Dedifferentiated amniotic fluid mesenchymal stem cell (primary cell): Measurements from ENCODE around the gene SRGAP3.

Source experiments
- DNase-seq: peaks from one replicate; pipeline ENCODE4 v3.0.0-alpha.2; 2016; ENCODE audit errors: extremely low spot score

The SRGAP3 gene

DNA sequence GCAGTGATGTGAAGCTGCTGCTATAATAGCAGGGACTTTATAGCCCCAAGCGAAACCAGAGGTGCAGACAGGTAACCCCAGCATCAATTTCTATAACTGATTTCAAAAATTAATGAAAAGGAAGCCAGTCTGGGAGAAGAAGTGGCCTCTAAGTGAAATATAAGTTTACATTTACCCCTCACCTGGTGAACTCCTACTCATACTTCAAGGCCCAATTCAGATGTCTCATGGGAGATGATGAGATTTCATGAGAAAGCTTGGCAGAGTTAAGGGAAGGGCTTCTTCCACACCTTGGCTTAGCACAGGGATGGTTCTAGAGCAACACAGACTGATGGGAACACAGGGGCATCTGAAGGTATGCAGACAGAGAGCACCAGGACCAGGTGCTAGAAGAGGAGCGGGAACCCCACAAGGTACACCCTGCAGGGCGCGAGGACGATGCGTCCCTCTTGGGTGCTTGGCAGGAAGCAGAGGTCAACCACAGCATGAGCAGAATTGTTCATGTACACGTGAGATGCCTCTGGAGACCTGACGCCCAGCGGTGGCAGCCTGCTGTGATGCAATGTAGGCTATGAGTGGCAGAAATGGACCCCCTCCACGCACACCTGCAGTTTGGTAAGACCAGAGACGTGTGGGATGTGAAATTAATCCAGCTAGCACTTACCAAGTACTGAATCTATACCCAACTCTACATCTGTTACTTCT is 102.9 kb downstream of the SRGAP3 start:
- no peak for DNase-seq

DNA sequence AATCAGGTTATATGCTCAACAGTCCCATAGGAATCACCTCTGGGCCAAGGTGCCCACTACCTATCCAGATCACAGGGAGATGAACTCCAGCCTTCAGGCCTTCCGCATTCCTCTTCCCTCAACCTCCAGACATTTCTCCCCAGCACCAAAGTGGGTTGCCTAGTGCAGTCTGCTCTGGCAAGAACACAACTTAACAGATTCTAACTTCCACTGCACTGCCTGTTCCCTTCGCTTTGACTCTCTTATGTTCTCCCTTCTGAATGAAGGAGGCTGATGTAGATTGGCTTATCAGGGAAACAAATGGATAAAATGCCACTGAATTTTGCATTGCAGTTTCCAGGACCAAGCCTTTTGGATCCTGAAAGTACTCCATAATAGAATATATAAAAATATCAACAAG is 106.3 kb downstream of the SRGAP3 start:
- no peak for DNase-seq

DNA sequence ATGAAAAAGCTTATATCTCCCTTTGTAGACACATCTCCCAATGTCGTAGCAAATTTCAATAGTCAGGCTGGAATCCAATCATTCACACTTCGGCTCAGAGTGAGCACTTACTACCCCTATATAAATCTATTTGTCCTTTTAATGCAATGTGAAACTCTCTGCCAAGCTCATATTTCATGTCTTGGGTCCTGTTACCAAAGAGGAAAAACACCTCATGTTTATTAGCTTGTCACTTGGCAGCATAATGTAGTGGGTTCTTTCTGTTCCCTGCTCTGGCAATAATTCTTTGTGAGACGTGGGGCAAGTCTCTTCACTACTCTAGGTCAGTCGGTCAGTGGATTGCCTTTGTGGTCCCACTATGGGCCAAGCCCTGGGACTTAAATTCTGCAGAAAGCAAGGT is 107.1 kb downstream of the SRGAP3 start:
- DNase-seq = no peak

DNA sequence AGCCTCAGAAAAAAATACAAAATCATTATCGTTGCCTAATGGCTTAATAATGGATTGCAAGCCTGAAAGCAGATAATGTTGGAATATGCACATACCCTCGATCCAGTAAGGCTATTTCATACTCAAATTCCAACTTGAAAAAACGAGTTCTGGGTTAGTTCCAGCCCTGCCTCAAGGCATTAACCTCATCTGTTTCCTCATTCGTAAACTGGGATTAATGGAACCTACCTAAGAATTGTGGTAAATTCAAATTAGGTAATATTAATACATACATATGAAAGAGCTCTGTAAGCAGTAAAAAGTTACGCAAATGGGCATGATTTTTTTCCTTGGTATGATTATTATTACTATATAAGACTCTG is 107.5 kb downstream of the SRGAP3 start:
- DNase-seq = no peak

DNA sequence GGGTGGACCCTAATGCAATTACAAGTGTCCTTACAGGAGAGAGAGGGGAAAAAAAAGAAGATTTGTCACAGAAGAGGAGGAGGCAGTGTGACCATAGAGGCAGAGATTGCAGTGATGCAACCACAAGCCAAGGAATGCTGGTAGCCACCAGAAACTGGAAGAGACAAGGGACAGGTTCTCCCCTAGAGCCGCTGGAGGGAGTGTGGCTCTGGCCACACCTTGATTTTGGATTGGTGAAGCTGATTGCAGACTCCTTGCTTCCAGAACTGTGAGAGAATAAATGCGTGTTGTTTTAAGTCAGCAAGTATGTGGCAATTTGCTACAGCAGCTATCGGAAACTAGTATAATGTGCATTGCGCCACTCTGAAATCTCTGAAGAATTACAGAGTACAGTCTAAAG is 110.1 kb downstream of the SRGAP3 start:
- no peak for DNase-seq

DNA sequence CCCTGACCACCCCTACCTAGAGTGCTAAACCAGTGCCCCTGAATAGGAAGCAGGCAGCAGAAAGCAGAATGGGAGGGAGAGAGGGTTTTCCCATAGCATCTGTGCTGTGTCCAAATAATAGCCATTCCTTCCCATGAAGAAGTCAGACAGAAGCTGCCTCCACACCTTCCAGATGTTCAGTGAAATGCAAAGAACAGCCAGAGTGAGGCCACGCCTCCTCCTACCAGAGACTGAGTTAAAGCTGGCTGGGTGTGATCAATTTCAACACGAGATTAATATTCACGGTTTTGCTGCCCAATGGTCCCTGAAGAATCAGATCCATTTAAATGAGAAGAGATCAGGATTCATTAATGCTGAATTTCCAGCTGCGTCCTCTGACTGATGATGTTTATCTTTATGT is 111.8 kb downstream of the SRGAP3 start:
- no peak for DNase-seq

DNA sequence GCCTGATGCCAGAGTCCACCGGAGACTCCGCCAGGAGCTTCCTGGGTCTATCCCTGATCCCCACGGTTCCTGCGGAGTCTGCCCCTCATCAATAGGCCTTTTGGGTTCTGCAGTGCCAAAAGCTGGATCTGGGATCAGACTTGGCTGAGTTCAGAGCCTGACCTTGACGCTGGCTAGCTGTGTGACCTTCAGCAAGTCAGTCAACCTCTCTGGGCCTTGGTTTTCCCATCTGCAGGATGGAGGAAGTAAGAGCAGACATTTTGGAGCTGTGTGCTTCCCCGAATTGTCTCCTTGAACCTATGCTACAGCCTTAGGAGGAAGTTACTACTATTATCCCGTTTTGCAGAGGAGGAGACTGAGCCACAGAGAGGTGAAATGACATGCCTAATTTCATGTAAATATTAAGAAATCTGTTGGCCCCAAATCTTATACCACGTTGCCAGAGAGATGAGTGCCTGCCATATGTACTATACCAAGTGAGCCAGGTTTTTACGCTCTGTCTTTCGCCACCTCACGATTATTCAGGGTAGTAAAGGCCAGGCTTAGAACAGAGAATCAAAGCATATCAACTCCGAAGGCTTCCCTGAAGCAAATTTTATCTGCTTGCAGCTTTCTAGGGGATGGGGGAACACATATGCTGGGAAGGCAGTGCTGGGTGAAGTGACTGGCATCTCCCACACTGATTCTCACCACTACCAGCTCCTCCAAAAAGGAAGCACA is 112.5 kb downstream of the SRGAP3 start:
- DNase-seq = no peak

DNA sequence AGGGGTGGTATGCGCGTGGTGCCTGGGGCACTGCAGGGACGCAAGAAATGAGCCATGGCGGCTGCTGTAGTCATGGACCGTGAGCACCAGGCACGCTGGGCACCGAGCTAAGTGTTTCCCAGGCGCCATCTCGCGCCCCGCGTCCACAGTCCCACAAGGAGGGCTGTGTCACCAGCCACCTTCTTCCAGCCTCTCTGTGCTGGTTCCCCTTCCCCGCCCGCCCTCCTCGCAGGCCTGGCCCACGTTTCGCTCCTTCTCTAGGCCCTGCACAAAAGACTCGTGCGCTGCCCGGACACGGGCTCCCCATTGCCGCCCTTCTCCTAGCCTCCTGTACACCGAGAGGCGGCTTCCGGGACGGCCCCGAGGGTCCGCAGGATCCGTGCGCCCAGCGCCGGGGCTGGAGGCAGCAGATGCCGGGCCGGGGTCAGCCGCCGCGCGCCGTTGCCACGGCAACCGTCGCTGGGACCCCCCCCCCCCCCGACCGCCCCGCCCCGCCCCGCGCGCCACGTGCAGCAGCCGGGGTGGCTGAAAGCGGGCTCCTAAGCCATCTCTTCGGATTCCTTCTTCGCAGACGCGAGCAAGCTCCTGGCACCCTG is 113.4 kb downstream of the SRGAP3 start:
- no peak for DNase-seq

DNA sequence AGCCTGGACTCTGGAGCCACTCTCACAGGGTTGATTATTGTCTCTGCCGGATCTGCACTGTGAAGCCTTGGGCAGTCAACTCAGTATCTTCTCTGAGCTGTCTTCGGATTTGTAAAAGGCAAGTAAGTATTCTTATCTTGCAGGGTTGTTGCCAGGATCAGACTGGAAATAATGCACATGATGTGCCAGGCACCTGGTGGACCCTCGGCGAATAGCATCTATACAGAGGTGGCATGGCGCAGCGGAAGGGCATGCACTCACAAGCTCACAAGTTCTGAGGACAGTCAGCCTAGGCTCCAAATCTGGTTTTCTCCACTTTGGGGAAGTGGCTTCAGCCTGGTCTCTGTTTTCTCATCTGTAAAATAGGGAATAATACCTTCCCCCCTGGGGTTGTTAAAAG is 113.9 kb downstream of the SRGAP3 start:
- no peak for DNase-seq

DNA sequence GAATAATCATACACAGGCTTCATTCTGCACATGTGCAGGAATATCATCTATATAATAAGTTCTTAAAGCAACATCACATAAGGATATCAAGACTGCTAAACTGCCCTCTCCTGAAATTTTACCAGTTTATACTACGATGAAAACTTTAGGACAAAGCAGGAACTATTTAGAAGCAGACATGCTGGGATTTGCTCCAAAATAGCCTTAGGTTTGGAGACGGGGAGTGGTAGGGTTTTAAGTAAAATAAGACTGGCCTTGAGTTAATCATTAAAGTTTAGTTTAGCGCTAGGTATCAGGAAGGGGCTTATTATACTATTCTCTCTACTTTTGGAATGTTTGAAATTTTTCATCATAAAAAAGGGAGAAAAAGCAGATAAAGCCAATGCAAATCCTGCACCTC is 115.8 kb downstream of the SRGAP3 start:
- DNase-seq = no peak

DNA sequence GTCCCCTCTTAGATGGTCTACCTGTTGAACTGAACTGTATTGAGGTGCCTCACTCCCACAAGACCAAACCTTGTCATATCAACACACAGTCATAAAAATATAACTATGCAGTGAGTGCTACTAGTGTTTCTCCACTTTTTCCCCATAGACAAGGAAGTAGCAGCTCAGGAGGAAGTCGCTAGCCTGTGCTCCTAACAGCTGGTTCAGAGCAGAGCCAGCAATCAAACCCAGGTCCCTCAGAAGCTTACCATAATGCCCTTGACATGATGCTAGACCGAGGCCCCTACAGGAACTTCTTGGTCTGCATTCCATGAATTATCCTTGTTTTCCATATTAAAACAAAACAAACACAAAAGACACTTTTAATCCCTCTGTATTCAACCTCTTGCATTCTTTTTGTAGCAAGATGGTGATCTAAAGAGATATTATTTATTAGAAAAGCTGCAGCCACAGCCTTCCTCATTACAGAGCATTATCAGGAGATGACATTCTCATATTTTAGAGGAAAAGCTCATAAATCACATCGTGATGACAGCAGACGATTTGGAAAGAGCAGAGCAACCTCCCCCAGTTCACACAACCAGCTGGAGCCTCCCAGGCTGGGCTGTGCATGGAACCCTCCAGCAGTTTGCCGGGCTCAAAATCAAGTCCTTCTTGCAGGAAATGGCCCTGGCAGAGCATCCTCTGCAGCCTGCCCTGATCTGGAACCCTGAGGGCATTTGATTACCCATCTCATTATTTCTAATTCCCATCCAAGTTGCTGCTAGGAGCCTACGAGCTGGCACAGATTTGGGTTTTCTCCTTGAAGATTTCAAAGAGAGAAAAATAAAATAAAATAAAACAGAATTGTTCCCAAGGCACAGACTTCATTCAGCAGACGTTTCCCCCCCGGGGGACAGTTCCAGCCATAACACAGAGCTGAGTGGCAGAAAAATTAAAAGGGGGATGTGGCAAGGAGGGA is 118.8 kb downstream of the SRGAP3 start:
- DNase-seq = no peak

DNA sequence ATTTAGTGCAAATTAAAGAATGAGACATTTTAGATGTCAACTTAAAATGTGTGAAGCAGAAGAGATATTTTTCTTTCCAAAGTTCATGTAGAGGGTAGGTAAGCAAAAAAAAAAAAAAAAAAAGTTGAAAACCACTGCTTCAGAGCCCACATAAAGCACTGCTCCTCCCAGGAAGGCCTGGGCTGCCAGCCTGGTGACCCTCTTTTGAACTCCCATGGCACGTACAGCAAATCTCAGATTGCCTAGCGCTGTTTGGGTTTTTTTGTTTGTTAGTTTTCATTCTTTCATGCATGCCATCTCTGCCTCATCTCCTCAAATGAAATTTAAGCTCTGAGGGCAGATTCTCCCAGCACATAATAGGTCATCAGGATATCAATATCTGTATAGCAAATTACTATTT is 120.1 kb downstream of the SRGAP3 start:
- no peak for DNase-seq

DNA sequence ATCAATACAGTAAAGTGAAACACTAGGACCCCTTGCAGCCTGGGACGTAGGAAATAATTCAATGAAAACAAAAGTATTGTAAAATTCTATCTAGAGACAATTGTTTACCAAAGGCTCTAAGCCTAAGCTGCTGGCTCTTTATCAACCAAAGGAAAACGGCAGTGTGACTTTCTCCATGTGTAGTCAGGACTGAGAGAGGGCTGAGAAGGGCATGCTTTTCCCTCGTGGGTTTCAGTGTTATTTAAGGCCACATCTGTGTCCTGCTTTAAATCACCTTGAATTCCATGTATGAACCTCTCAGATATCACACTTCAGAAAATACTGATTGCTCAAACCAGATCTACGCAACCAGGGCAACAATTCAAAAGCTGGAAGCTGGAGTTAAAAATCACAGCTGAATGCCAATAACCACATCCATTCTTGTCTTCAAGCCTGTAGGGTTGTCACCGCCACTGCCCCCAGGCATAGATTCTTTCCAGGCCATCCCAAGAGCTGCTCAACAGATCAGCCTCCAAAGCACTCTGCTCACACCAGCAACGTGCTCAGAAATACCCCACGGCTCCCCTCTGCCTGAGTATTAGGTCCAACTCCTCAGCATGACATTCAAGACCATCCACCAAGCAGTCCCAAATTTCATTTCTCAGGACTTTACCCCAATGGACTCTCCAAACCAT is 124.0 kb downstream of the SRGAP3 start:
- no peak for DNase-seq

DNA sequence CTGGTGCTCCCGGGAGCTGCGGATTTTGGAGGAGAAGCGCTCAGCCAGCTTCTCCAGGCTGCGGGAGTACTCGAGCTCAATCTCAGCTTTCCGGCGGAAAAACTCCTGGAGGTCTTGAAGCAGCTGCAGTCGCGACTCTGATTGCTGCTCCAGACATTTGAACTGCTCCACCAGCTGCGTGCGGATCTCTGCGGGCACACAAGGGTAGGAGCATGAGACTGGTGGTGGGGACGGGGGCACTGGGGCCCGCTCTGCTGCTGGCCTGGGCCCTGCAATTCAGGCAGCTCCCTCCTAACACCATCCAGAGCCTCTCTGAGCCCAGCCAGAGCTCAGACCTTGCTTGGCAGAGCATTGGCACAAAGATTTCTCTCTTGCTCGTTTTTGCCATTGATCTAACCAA is 124.7 kb downstream of the SRGAP3 start:
- DNase-seq = no peak

DNA sequence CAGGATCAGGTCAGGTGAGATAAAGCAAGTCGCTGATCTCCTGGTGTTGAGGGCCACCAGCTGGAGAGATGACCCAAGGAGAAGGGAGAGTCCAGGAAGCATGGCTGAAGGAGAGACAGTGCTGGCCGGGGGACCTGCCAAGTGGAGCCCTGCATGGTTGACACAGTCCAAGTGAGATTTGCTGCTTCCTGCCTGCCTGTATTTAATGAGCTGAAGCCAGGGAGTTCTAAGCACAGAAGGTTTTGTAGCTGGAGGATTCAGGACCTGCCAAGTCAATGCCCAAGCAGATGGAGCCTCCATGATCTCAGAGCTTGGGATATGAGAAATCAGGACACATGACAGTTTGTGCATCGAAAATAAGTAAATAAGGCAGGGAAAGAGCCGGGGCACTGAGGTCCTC is 125.6 kb downstream of the SRGAP3 start:
- no peak for DNase-seq

DNA sequence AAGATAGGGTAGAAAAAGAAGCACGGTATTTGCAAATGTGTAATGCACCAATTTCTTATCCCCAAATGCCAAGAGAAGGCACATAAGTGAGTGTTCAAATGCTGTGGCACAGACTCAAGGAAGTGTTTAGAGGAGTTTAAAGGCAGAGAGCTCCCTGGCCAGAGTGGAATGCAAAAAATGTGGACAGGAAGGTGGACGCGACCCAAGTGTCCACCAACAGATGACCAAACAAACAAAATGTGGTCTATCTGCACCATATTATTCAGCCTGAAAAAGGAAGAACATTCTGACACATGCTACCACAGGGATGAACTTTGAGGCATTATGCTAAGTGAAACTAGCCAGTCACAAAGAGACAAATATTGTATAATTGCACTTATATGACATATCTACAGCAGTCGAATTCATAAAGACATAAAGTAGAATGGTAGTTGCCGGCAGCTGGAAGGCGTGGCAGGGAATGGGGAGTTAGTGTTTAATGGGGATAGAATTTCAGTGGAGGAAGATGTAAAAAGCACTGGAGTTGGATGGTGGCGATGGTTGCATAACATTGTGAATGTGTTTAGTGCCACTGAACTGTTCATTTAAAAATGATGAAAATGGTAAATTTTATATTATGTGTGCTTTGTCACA is 126.6 kb downstream of the SRGAP3 start:
- DNase-seq = no peak

DNA sequence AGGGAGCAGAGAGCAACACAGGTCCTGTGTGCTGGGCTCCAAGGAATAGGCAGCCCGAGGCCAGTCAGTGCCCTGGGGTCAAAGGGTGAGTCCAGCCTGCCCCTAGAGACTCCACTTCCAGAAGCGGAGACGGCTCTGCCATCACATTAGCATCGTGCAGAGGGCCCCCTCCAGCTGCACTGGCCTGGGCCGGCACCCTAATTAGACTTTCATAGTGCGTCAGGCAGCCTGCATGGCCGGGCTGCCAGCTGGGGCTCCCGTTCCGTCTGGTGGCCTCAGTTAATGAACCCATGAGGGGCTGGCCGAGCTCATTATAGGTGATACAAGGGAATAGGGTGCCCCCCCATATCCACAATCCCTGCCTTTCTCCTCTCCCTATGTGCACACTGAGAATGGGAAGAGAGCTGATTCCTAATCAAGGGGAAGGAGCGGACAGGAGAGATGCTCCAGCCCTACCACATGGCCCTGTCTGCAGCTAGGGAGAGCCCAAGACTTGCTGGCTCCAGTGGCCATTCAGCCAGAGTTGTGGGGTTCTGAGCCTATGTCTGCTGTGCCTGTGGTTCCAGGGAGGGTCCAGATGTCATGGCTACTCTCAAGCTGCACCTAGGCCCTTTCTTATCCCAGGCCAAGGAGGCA is 128.0 kb downstream of the SRGAP3 start:
- DNase-seq = no peak

DNA sequence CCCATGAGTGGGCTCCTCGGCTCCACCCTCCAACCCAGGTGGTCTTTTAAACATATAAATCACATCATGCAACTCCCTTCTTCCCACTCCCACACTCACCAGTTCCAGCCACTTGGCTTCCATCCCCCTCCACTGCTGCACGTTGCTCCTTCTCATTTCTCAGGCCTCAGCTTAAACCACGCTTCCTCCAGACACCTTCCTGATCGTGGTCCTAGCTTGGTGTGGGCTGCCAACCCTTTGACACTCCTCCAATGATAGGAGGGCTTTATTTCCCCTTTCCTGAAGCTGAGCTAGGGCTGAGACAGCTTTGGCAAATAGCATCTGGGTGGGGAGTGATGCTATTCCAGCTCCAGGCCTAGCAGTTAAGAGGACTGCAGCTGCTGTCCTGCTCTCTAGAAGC is 130.1 kb downstream of the SRGAP3 start:
- no peak for DNase-seq

DNA sequence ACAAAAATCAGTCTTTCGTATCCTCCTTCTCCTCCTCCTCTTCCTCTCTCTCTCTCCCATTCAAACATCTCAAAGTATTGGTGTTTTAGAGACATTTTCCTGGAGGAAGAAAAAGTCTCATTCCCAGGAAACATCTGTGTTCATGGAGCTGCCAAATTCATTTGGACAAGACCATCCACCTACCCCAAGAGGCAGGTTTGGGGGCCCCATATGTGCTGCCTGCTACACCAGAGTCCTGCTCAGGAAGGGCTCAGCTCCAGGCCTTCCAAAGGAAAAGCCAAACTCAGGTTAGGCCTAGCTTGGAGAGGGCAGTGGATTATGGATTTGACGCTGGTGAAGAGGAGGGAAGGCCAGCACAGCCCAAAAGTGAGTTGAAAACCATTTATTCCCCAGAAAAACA is 131.2 kb downstream of the SRGAP3 start:
- DNase-seq = no peak

DNA sequence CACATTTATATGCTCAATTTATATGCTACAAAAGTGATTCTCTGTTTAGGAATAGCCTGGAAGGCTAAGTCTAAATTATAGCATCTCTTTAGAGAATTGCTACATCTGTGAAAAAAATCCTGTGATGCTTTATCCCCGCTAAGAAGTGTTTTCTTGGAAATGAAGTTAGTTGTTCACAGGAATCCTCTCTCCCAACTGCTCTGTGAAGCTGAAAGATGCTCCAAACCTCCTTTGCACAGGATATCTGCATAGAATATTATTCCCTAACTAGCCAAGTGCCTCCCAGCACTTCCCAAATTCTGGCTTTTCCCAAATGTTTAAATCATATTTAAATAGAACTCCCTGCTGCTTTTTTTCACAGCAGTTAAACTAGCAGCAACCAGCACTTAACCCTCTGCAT is 132.2 kb downstream of the SRGAP3 start:
- no peak for DNase-seq

DNA sequence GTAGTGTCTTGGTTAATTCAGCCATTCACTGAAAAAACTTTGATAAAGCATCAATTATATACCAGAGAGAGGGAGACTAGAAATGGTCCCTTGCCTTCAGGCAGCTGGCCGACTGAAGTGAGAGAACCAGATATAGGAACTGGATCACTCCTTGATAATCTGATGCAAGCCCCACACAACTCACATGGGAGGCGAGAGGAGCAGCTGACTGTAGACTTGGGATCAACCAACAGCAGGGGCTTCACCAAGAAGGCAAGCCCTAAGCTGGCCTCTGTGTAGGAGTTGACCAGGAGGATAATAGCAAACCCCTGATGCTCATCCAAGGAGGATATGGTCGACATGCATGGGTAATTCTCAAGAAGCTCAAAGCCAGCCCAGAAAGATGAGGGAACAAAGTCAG is 133.1 kb downstream of the SRGAP3 start:
- no peak for DNase-seq
